Peyer's patch (tissue), 4 donors: Measurements from ENCODE around the gene ZNF775.

Experiments used
- POLR2A ChIP-seq, 2 donors: fragments of 450-650 bp; IDR thresholded peaks; one replicate each; pipeline ENCODE4 v1.5.1; 2017; ENCODE audit warnings: antibody characterized with exemption in 2 of 2, mild to moderate bottlenecking in 2 of 2, moderate library complexity in 2 of 2
- TF ChIP-seq, protein P1 (sequence below), 6 experiments: fragments of 450-650 bp in 4 of 6; fragments of 200-600 bp in 2 of 6; sonication (generic) in 1 of 6; IDR thresholded peaks; one replicate each; pipeline ENCODE4 v1.5.1; 2017 to 2019; ENCODE audit warnings: antibody characterized with exemption in 6 of 6, mild to moderate bottlenecking in 3 of 6, moderate library complexity in 1 of 6

DNA sequence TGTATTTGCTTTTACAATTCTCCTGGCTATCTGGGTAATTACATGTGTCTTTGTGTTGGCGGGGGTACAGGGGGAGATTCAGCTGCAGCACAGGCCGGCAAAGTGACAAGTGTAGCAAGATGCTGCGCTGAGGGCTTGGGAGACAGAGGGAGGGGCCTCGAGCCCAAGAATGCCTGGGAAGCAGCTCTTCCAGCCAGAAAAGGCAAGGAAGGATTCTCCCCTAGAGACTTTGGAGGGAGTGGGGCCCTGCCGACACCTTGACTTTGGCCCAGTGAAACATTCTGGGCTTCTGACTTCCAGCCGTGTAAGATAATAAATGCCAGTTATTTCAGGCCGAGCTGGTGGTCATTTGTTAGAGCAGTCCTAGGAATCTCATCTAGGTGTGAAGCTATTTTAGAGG lies 17.7 kb upstream of the ZNF775 start:
- TF ChIP-seq, protein P1, sequence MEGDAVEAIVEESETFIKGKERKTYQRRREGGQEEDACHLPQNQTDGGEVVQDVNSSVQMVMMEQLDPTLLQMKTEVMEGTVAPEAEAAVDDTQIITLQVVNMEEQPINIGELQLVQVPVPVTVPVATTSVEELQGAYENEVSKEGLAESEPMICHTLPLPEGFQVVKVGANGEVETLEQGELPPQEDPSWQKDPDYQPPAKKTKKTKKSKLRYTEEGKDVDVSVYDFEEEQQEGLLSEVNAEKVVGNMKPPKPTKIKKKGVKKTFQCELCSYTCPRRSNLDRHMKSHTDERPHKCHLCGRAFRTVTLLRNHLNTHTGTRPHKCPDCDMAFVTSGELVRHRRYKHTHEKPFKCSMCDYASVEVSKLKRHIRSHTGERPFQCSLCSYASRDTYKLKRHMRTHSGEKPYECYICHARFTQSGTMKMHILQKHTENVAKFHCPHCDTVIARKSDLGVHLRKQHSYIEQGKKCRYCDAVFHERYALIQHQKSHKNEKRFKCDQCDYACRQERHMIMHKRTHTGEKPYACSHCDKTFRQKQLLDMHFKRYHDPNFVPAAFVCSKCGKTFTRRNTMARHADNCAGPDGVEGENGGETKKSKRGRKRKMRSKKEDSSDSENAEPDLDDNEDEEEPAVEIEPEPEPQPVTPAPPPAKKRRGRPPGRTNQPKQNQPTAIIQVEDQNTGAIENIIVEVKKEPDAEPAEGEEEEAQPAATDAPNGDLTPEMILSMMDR (IDR thresholded peaks at IDR 0.05), result no peak
- TF ChIP-seq POLR2A (IDR thresholded peaks at IDR 0.05), result no peak
